DOHH2 (cell line): Measurements from ENCODE around the gene CWC25.

ENCODE experiments used
- CTCF ChIP-seq: fragments of 200-600 bp; sonication (generic); IDR thresholded peaks from one replicate; pipeline ENCODE4 v1.5.1; 2014; ENCODE audit warnings: antibody characterized with exemption, mild to moderate bottlenecking, low read depth, low read length; ENCODE audit not compliant: poor library complexity, severe bottlenecking
- EZH2phosphoT487 ChIP-seq: fragments of 200-600 bp; sonication (generic); IDR thresholded peaks from 2 replicates; pipeline ENCODE4 v1.6.1; 2017; ENCODE audit warnings: borderline replicate concordance, mild to moderate bottlenecking, antibody characterized with exemption, low read length, moderate library complexity, mixed read lengths

GRCh38 chr17:38868817-38869525 is 43.9 kb upstream of the CWC25 start:
- TF ChIP-seq CTCF, result peak; percentile 71
- no peak for TF ChIP-seq EZH2phosphoT487
